ENCODE measurements around the gene RASSF6.
"Not testable (repeated sequence)": the region's sequence is repeated elsewhere in the genome, so short reads cannot be mapped to it uniquely, and the experiment has no call there.

Gene RASSF6, protein sequence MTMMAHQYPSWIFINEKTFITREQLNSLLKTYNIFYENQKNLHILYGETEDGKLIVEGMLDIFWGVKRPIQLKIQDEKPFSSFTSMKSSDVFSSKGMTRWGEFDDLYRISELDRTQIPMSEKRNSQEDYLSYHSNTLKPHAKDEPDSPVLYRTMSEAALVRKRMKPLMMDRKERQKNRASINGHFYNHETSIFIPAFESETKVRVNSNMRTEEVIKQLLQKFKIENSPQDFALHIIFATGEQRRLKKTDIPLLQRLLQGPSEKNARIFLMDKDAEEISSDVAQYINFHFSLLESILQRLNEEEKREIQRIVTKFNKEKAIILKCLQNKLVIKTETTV

DNA sequence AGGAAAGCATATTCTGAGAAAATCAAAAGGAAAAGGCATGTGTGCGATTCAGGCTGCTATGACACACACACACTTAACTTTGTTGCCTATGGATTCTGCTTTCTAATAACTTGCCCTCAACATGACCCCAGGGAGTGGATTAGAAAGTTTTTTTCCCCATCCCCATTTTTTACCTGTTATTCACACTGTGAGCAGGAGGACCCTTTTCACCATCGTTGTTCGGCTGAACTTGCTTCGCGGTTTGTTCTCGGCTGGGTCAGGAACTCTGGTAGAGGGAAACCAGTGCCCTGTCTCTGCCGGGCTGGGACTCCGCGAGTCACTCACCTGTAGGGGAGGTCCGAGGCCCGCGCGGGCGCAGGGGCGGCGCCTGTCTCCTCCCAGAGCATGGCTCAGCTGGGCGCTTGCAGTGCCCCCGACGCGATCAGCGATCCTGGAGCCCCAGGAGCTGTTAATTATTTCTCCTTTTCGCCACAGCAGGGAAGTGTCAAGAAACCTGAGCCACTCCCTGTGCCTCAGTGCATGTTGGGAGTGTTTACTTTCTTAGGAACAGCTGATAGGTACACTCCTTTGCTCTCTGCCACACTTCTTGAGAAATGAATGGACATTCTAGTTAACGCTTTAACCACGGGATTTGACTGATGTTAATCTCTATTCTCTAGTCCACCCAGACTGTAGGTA is at the start of gene RASSF6:
Gene RASSF6, minus strand, starts transcription at position 322 of the 678 bp plus-strand sequence. CDS start 8,641 bp downstream, outside the sequence.
- in situ Hi-C loops (cut with MboI; ENCODE audit: low pct_unique_long_range_greater_than_20kb, low sequenced_read_pairs, unreplicated experiment): loop anchor here (25.0 kb wide), 1 partner anchor 558 kb away; the partner anchor contains the start of gene COX18
- peak; percentile 24 for DNase-seq (ENCODE audit: low spot score)

DNA sequence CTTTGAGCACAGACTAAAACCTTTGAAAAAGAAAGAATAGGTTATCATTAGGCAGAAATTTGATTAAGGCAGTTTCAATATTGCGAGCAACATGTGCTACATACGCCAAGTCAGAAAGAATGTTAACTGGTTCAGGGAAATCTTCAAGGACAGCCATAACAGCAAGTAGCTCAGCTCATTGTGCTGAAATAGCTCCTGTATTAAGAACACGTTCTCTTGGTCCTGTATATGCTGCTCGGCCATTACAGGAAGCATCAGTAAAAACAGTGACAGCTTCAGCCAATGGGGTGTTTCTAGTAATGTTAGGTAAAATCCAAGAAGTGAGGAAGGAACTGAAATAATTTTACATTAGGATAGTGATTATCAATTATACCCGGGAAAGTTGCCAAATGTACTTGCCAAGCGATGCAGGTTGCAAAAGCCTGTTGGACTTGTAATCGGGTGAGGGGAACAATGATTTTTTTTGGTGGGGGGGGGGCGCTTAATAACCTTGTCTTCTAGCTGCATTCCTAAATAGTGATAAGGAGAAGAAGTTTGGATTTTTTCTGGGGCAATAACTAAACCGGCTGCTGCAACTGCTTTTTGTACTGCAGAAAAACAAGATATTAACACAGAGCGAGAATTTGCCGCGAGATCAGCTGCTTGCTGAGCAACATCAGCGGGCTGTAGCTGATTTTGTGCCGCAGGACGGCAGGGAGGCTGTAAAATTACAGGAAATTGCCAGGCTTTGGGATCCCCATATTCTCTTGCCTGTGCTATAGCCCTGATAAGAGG is 49.4 kb upstream of the RASSF6 start:
- DNase-seq (ENCODE audit: low spot score): no peak
- TF ChIP-seq, protein P1, sequence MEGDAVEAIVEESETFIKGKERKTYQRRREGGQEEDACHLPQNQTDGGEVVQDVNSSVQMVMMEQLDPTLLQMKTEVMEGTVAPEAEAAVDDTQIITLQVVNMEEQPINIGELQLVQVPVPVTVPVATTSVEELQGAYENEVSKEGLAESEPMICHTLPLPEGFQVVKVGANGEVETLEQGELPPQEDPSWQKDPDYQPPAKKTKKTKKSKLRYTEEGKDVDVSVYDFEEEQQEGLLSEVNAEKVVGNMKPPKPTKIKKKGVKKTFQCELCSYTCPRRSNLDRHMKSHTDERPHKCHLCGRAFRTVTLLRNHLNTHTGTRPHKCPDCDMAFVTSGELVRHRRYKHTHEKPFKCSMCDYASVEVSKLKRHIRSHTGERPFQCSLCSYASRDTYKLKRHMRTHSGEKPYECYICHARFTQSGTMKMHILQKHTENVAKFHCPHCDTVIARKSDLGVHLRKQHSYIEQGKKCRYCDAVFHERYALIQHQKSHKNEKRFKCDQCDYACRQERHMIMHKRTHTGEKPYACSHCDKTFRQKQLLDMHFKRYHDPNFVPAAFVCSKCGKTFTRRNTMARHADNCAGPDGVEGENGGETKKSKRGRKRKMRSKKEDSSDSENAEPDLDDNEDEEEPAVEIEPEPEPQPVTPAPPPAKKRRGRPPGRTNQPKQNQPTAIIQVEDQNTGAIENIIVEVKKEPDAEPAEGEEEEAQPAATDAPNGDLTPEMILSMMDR (IDR thresholded peaks at IDR 0.05; ENCODE audit: extremely low read depth, insufficient read depth, missing control alignments): no peak
- in situ Hi-C loops (cut with MboI; ENCODE audit: low pct_unique_long_range_greater_than_20kb, low sequenced_read_pairs, unreplicated experiment): loop anchor here (25.0 kb wide), 2 partner anchors 107 to 468 kb away; no protein-coding TSS in a partner anchor

More for the DNA sequence above, at the start of gene RASSF6:
- TF ChIP-seq, protein P1 (IDR thresholded peaks at IDR 0.05; ENCODE audit: extremely low read depth, insufficient read depth, missing control alignments): no peak

DNA sequence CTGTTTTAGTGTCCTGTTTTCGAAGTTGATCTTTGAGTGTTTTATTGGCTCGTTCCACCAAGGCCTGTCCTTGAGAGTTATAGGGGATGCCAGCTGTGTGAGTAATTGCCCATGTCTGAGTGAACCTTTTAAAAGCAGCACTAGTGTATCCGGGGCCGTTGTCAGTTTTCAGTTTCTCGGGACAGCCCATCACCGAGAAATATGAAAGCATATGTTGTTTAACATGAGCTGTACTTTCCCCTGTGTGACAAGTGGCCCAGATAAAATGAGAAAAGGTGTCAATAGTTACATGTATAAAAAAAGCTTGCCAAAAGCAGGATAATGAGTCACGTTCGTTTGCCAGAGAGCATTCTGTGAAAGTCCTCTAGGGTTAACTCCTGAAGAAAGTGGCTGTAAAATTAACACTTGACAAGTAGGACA is 48.6 kb upstream of the RASSF6 start:
- in situ Hi-C loops (cut with MboI; ENCODE audit: low pct_unique_long_range_greater_than_20kb, low sequenced_read_pairs, unreplicated experiment): loop anchor here (25.0 kb wide), 2 partner anchors 106 to 469 kb away; no protein-coding TSS in a partner anchor
- TF ChIP-seq, protein P1 (IDR thresholded peaks at IDR 0.05; ENCODE audit: extremely low read depth, insufficient read depth, missing control alignments): no peak
- no peak for DNase-seq (ENCODE audit: low spot score)

DNA sequence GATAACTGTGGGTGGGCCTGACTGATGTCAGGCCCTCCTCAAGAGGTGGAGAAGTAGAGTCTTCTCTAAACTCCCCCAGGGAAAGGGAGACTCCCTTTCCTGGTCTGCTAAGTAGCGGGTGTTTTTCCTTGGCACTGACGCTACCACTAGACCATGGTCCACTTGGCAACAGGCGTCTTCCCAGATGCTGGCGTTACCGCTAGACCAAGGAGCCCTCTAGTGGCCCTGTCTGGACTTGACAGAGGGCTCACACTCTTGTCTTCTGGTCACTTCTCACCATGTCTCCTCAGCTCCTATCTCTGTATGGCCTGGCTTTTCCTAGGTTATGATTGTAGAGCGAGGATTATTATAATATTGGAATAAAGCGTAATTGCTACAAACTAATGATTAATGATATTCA is 45.7 kb upstream of the RASSF6 start:
- in situ Hi-C loops (cut with MboI; ENCODE audit: low pct_unique_long_range_greater_than_20kb, low sequenced_read_pairs, unreplicated experiment): loop anchor here (25.0 kb wide), 2 partner anchors 104 to 471 kb away; no protein-coding TSS in a partner anchor
- not testable (repeated sequence) for DNase-seq (ENCODE audit: low spot score)

DNA sequence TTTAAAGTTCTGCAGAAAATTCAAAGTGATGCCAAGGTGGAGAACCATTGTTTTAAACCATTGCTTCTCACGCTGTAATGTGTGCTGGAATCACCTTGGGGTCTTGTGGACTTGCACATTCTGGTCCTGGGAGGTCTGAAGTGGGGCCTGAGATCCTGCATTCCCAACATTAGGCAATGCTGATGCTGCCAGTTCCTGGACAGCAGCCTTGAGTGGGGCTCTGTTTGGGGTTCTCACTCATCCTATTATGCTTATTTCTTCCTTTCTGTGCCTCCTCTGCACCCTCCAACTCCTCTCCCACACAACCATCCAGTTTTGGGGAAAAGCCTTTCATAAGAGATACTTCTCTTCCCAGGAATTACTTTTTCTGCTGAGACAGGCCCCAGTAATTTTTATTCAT is 44.2 kb upstream of the RASSF6 start:
- TF ChIP-seq, protein P1 (IDR thresholded peaks at IDR 0.05; ENCODE audit: extremely low read depth, insufficient read depth, missing control alignments): no peak

DNA sequence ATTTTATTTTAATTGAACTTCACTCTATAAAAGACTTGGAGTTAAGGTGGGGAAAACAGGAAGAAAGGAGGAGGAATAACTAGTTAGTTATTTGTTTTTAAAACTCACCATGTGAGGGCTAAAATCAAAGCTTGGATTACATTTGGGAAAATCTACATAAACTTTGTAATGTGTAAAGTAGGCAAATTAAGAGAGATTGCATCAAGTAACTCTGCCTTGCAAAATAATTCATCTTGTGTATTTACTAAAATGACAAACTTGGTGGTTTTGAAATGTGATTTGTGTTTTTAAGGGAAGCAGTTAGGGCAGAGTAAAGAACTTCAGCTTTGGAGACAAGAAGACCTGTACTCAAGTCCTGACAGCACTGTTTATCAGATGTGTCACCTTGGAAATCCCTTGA is 43.3 kb upstream of the RASSF6 start:
- in situ Hi-C loops (cut with MboI; ENCODE audit: low pct_unique_long_range_greater_than_20kb, low sequenced_read_pairs, unreplicated experiment): loop anchor here (25.0 kb wide), 2 partner anchors 101 to 474 kb away; no protein-coding TSS in a partner anchor
- DNase-seq (ENCODE audit: low spot score): no peak
- TF ChIP-seq, protein P1 (IDR thresholded peaks at IDR 0.05; ENCODE audit: extremely low read depth, insufficient read depth, missing control alignments): no peak

More for the DNA sequence above, 44.2 kb upstream of the RASSF6 start:
- in situ Hi-C loops (cut with MboI; ENCODE audit: low pct_unique_long_range_greater_than_20kb, low sequenced_read_pairs, unreplicated experiment): loop anchor here (25.0 kb wide), 2 partner anchors 102 to 473 kb away; no protein-coding TSS in a partner anchor
- no peak for DNase-seq (ENCODE audit: low spot score)

All from GM13977 (cell line).